Tongue (tissue), 2 donors: ENCODE results near the gene COL3A1. TPM values are rescaled to one million over a fixed set of nuclear protein-coding genes. Genes with fewer than 3 reads are reported as not detected.

Experiments
- DNase-seq: peaks from one replicate; pipeline ENCODE4 v3.0.0-alpha.2; 2015
- total RNA-seq: library from RNA; depleted of rRNA; stranded (reverse); fragments of >200 nt; gene quantifications from one replicate; pipeline ENCODE4 v1.2.3, GENCODE V29; 2014

The COL3A1 gene
- total RNA-seq = 6,407 TPM

- peak; percentile 95 for DNase-seq
Measured at GRCh38 chr2:188974164-188974563, at the start of gene COL3A1. TSS of gene COL3A1 (plus strand) at chr2:188974373. CDS start at chr2:188974490, 117 bp downstream.

DNA sequence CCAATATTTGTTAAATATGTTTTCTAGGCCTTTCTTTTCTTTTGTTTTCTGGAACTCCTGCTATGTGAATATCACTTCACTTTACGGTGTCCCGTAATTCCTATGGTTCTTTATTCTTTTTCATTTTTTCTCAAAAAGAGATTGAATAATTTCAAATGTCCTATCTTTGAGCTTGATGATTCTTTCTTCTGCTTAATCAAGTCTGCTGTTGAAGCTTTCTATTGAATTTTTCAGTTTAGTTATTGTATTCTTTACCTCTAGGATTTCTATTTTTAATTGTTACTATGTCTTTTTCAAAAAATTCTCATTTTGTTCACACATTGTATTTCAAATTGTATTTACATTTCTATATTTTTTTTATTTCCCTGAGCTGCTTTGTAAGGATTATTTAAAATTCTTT is 45.5 kb upstream of the COL3A1 start:
- DNase-seq = no peak

- no peak for DNase-seq
Measured at GRCh38 chr2:188931361-188931760, 42.8 kb upstream of the COL3A1 start.

- DNase-seq = peak; percentile 30
Measured at GRCh38 chr2:188937228-188938220, 36.6 kb upstream of the COL3A1 start.

DNA sequence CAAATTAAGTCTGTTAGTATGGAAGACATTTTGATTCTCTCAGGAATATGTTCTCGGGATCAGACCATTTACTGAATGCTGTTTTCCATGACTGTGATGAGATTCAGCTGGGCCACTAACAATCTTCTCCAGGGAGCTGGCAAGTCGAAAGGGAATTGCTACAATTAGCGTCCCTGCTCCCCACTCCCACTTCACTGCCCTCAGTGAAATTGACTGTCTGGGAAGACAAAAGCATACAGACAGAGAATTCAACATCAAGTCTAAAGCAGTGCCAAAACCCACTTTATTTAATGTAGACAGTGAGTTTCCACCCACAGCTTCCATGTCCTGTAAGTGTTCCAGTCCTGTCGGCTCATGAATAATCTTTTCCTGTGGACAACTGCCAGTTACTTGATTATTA is 34.0 kb upstream of the COL3A1 start:
- DNase-seq = no peak

GRCh38 chr2:188944442-188944841 is 29.7 kb upstream of the COL3A1 start:
- no peak for DNase-seq

GRCh38 chr2:188949046-188949818 is 24.9 kb upstream of the COL3A1 start:
- no peak for DNase-seq

DNA sequence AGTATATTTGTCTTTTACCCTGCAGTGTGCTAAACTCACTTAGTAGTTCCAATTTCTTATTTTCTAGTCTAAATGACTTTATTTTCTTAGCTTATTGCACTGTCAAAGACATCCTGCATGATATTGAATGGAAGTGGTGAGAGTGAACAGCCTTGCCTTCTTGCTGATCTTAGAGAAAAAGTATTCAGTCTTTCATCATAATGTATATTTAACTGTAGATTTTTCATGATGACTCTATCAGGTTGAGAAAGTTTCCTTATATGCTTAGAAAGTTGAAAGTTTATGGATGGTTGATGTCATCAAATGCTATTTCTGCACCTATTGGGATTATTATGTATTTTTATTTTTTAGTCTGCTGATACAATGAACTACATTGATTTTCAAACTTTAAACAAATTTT is 21.3 kb upstream of the COL3A1 start:
- no peak for DNase-seq

- DNase-seq = no peak
Measured at GRCh38 chr2:188956290-188956689, 17.9 kb upstream of the COL3A1 start.

- no peak for DNase-seq
Measured at GRCh38 chr2:188956961-188957360, 17.2 kb upstream of the COL3A1 start.

DNA sequence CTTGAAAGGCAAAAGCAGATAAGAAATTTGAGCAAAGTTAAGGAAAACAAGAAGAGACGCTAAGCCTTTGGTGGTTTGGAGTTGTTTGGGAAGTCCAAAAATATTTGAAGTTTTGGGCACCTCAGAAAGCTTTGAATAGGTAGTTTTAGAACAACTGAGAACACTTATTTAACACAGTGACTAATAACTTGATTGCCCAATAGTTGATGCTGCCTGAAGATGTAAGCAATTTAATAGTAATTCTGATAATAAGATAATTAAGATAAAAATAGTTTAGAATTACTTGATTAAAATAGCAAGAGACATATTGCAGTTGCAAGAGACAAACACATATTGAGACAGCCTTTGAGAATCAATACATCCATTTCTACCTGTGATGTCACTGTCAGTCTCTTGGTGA is 16.5 kb upstream of the COL3A1 start:
- DNase-seq = no peak

DNA sequence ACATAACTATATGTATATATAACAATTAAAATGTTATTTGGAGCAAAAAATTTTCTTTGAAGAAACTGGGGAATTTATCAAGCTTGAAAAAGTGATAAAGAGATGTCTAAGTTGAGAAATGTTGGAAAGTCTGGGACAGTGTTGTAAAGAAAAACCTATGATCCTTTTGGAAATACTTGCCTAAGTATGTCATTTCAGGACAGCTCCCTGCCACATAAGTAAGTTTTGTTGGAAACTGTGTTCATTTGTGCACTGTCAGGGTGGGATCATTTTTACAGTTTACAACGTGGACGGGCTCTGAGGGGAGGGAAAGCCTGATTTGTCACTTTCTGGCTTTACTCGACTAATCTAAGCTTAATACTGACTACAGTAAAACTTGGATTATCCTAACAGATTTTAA is 10.4 kb upstream of the COL3A1 start:
- DNase-seq = no peak

DNA sequence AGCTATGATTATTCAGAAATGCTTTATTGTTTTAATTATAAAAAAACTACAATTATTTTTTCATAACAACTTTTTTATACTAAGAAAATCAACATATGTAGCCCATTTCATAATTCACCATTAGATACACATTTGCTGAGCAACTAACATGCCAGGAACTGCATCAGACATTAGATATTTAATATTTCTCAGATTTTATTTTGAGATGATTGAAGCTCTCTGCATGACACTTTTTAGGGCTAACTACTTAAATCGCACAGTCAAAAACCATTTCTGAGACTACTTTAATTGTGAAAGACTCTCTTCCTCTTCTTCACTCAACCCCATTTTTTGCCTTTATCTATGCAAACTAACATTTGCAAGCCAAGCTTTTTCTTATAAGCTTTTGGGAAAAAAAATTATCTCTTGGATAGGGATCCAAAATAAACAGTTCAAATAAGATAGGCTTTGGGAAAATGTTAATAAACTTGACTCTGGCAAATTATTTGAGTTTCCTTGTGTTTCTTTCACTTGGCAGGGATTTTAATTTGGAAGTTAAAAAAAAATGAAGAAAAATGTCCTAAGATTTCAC is 9.1 kb upstream of the COL3A1 start:
- no peak for DNase-seq

DNA sequence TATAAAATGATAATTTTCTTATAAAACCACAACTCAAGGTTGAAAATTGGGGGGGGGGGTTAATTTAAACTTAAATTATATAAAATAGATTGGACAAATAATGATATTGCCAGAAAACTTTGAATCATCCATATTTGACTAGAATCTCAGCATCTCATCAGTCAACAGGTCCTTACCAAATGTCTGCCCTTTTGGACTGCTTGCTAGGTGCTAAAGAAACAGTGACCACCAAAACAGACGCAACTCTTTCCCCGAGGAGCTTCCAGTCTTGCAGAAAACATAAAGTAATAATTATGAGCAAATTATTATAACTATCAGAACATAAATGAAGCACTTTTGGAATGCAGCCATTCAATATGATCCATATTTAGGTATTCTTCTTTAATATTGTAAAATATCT is 8.6 kb upstream of the COL3A1 start:
- no peak for DNase-seq

GRCh38 chr2:188966079-188966571 is 8.0 kb upstream of the COL3A1 start:
- DNase-seq = peak; percentile 51

- no peak for DNase-seq
Measured at GRCh38 chr2:188966728-188967440, 7.3 kb upstream of the COL3A1 start.

DNA sequence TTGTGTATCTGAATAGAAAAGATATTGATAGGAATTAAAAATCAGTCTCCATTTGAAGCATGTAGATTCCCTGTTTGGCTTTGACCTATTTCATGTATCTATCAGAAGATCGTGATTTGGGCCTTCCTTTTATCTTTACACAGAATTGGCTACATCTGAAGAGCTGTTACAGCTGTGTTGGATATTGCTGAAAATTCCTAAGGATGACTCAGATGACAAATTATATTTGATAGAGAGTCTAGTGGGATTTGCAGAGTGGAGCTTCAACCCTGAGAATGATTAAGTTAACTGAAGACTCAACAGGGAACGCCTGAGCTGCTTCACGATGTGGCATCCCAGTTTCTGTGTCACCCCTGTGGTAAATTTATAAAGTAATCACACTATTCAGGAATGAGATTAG is 4.9 kb upstream of the COL3A1 start:
- DNase-seq = peak; percentile 25

DNA sequence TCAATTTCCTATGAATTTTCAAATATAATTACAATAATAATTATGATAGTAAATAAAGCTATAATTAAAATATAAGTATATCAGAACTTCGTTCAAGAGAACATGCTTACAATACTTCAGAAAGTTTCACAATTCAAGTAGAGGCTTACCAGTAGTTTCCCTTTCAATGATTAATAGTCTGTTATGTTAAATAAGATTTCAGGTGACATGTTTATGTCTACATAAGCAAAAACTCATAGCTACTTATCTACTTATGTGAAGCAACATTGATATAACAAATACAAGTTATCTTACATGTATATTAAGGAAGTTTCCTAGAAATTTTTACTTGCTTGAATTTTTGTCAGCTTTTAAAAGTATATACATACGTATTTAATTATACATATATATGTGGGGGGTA is 4.5 kb upstream of the COL3A1 start:
- DNase-seq = no peak

DNA sequence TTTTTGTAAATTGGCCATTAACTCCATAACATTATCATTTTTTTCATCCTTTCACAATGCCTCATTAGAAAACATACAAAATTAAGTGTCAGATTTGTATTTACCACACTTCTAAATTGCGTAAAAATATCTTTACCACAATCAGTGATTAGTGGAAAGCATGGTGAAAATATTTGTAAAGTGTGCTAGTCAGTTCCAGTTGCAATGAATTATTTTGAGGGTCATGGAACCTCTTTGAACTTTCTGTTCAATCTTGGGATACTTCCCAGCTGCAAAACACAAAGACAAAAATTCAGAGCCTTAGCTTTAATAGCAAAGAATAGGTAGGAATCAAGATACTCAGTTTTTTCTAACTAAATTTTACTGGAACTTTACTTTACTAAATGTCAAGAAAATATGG is 4.0 kb upstream of the COL3A1 start:
- no peak for DNase-seq

- peak; percentile 90 for DNase-seq
Measured at GRCh38 chr2:188971432-188971861, 2.7 kb upstream of the COL3A1 start.

DNA sequence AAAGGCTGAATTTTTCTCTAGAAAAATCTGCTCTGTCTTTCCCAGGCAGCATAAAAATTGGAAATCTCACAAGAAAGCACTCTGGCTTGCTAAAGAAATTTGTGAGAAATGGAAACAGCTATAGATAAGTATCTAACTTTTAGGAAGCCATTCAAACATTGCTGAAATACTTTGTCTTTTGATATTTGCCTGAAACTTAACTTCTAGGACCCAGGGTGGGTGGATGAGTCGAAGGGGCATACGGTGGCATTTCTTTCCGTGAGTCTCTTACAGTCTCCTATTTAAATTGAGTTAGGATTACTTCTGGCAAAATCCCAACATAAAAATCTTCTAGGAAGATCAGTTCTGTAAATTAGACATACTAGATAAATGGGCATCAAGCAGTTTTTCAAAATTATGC is 532 bp upstream of the COL3A1 start:
- peak; percentile 68 for DNase-seq

GRCh38 chr2:188975497-188976102 is 1.4 kb downstream of the COL3A1 start:
- peak; percentile 97 for DNase-seq
